ENCODE results near the gene ARHGAP24. TPM values are rescaled to one million over a fixed set of nuclear protein-coding genes. Genes with fewer than 3 reads are reported as not detected.

ARHGAP24 gene
- total and polyA plus RNA-seq, 10 of the 15 experiments (the other 5 are each of a cell fraction or from before 2014, with no cell fraction given), result 0.10 to 4.2 (median 0.52) TPM

DNA sequence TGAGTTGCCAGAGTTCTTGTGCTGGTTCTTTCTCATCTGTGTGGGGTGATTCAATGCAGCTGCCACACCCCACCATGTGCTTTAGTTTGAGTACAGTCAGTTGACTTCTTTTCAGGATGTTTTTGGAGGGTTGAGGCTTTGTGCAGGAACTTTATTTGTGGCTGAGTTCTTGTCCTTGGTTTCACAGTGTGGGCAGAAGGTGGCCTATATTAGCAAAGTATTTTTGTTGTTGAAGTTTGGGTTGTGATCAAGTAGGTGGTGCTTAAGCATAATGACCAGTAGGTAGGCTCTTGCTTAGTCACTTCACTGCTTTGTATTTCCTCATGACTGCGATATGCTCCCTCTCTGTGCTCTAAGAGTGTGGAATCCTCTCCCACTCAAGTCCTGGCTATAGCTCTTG, 80.3 kb downstream of the ARHGAP24 start (continued):
- no peak for TF ChIP-seq JUNB (IDR thresholded peaks at IDR 0.05)

DNA sequence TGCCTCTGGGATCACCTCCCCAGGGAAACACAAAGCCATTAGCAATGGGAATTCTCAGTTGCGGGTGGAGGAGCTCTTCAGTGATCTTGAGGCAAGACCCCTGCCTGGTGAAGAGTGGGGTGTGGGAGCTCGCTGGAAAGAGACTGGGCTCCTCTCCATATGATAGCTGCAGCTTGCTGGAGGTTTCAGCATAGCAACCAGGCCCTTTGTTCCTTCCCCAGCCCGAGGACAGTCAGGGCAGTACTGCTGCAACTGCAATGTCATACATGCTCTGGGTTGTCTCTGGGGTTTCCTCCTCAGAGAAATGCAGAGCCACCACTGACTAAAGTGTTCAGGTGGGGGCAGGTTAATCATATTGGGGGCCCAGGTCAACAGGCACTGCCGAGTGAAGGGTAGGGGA, 81.3 kb downstream of the ARHGAP24 start:
- H3K4me3 ChIP-seq, result no peak overlapping the region
- ChIA-PET SMC1A (ENCODE audit: uncharacterized antibody, unreplicated experiment) (interaction anchor here (0.6 to 2.5 kb wide), 8 partner anchors 9 to 191 kb away, joined by 3 to 9 read pairs (median 4); no protein-coding TSS in a partner anchor), CTCF (interaction anchor here (1.0 to 1.4 kb wide), 2 partner anchors 191 to 222 kb away, joined by 3 read pairs; no protein-coding TSS in a partner anchor), POLR2A (no interaction called here), RAD21 (ENCODE audit: unreplicated experiment) (interaction anchor here (2.8 kb wide), 1 partner anchor 82 kb away, joined by 10 read pairs; the partner anchor contains the start of gene ARHGAP24)
- H4K20me1 ChIP-seq (ENCODE audit: control insufficient read depth, insufficient read depth), result no peaks in the 10 kb centered on the region
- H3K9ac ChIP-seq (ENCODE audit: control insufficient read depth, insufficient read depth, low read length), result no peak overlapping the region
- 48% methylated on average over 4 of the region's 4 CpGs for WGBS (ENCODE audit: insufficient coverage, insufficient replicate concordance, low lambda C conversion rate, missing lambda C conversion rate)
- H3K36me3 ChIP-seq (ENCODE audit: control insufficient read depth in 2 of 2, insufficient read depth in 2 of 2, low read length in 1 of 2), result no peaks in the 10 kb centered on the region
- peak overlapping the region; percentile 46; the same call in 1 of the 2 replicates for H3K27ac ChIP-seq (ENCODE audit: control insufficient read depth, insufficient read depth)
- no peak overlapping the region for H3K4me2 ChIP-seq (ENCODE audit: control insufficient read depth, insufficient read depth)
- peaks cover 27% of the 10 kb centered on the region for H3K4me1 ChIP-seq (ENCODE audit: control insufficient read depth, insufficient read depth, low read length)
- H3K9me3 ChIP-seq (replicated peaks; ENCODE audit: control insufficient read depth, insufficient read depth, low read length), result peaks cover 9% of the 10 kb centered on the region; the same call in 2 of the 3 replicates
- no peak overlapping the region for H2AFZ ChIP-seq (ENCODE audit: control insufficient read depth, low read depth, low read length)
- peak; percentile 25 for DNase-seq (ENCODE audit: low read depth, low spot score)
- intact Hi-C loops (cut with micrococcal nuclease; ENCODE audit: unreplicated experiment) (loop anchor here (2.0 to 5.0 kb wide), 4 partner anchors 55 to 191 kb away; no protein-coding TSS in a partner anchor), in situ Hi-C loops (cut with MboI) (no loop called here)
- H3K27me3 ChIP-seq (replicated peaks in 1 of 2; ENCODE audit: control insufficient read depth in 2 of 2, insufficient read depth in 2 of 2, low read length in 1 of 2), result no peaks in the 10 kb centered on the region
- ATAC-seq, result peak; percentile 75
- FAIRE-seq, result no peak
- TF ChIP-seq, protein P1, sequence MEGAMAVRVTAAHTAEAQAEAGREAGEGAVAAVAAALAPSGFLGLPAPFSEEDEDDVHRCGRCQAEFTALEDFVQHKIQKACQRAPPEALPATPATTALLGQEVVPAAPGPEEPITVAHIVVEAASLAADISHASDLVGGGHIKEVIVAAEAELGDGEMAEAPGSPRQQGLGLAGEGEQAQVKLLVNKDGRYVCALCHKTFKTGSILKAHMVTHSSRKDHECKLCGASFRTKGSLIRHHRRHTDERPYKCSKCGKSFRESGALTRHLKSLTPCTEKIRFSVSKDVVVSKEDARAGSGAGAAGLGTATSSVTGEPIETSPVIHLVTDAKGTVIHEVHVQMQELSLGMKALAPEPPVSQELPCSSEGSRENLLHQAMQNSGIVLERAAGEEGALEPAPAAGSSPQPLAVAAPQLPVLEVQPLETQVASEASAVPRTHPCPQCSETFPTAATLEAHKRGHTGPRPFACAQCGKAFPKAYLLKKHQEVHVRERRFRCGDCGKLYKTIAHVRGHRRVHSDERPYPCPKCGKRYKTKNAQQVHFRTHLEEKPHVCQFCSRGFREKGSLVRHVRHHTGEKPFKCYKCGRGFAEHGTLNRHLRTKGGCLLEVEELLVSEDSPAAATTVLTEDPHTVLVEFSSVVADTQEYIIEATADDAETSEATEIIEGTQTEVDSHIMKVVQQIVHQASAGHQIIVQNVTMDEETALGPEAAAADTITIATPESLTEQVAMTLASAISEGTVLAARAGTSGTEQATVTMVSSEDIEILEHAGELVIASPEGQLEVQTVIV (IDR thresholded peaks at IDR 0.05; ENCODE audit: borderline replicate concordance, partially characterized antibody), result no peak
- TF ChIP-seq ZNF274 (IDR thresholded peaks at IDR 0.05; ENCODE audit: insufficient read depth, insufficient read length) (no peak), NR2F1 (conservative IDR thresholded peaks at IDR 0.05) (no peak), MEF2B (IDR thresholded peaks at IDR 0.05; ENCODE audit: partially characterized antibody, poor library complexity, severe bottlenecking) (peak; percentile 30), ATF7 (IDR thresholded peaks at IDR 0.05; ENCODE audit: low read depth) (no peak), YY1 (IDR thresholded peaks at IDR 0.05; ENCODE audit: low read depth, low read length) (no peak), TAF1 (IDR thresholded peaks at IDR 0.05; ENCODE audit: borderline replicate concordance, low read depth, low read length) (no peak), YBX1 (IDR thresholded peaks at IDR 0.05) (no peak), HDAC6 (IDR thresholded peaks at IDR 0.05; ENCODE audit: unreplicated experiment) (no peak), CHD1 (IDR thresholded peaks at IDR 0.05; ENCODE audit: low read depth, low read length) (no peak), WRNIP1 (IDR thresholded peaks at IDR 0.05; ENCODE audit: borderline replicate concordance, low read depth, low read length) (no peak), TBL1XR1 (IDR thresholded peaks at IDR 0.05; ENCODE audit: low read depth, low read length) (no peak), JUNB (IDR thresholded peaks at IDR 0.05) (peak; percentile 13; the same call in 1 of the 2 replicates), IKZF2 (IDR thresholded peaks at IDR 0.05) (no peak)
- TF ChIP-seq, protein P2, sequence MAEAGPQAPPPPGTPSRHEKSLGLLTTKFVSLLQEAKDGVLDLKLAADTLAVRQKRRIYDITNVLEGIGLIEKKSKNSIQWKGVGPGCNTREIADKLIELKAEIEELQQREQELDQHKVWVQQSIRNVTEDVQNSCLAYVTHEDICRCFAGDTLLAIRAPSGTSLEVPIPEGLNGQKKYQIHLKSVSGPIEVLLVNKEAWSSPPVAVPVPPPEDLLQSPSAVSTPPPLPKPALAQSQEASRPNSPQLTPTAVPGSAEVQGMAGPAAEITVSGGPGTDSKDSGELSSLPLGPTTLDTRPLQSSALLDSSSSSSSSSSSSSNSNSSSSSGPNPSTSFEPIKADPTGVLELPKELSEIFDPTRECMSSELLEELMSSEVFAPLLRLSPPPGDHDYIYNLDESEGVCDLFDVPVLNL (IDR thresholded peaks at IDR 0.05; ENCODE audit: low read depth, low read length), result no peak
- TF ChIP-seq, protein P3, sequence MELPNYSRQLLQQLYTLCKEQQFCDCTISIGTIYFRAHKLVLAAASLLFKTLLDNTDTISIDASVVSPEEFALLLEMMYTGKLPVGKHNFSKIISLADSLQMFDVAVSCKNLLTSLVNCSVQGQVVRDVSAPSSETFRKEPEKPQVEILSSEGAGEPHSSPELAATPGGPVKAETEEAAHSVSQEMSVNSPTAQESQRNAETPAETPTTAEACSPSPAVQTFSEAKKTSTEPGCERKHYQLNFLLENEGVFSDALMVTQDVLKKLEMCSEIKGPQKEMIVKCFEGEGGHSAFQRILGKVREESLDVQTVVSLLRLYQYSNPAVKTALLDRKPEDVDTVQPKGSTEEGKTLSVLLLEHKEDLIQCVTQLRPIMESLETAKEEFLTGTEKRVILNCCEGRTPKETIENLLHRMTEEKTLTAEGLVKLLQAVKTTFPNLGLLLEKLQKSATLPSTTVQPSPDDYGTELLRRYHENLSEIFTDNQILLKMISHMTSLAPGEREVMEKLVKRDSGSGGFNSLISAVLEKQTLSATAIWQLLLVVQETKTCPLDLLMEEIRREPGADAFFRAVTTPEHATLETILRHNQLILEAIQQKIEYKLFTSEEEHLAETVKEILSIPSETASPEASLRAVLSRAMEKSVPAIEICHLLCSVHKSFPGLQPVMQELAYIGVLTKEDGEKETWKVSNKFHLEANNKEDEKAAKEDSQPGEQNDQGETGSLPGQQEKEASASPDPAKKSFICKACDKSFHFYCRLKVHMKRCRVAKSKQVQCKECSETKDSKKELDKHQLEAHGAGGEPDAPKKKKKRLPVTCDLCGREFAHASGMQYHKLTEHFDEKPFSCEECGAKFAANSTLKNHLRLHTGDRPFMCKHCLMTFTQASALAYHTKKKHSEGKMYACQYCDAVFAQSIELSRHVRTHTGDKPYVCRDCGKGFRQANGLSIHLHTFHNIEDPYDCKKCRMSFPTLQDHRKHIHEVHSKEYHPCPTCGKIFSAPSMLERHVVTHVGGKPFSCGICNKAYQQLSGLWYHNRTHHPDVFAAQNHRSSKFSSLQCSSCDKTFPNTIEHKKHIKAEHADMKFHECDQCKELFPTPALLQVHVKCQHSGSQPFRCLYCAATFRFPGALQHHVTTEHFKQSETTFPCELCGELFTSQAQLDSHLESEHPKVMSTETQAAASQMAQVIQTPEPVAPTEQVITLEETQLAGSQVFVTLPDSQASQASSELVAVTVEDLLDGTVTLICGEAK (IDR thresholded peaks at IDR 0.05; ENCODE audit: borderline replicate concordance), result no peak
- H3K79me2 ChIP-seq (ENCODE audit: control insufficient read depth, insufficient read depth, low read length), result no peaks in the 10 kb centered on the region
- BruUV-seq (replicated peaks), result no TSS peak
